Left forelimb (tissue), 1 donor: Measurements from ENCODE around the gene CDH16.
"Not testable (repeated sequence)": the region's sequence is repeated elsewhere in the genome, so short reads cannot be mapped to it uniquely, and the experiment has no call there.

Experiments
- DNase-seq: peaks from one replicate; pipeline ENCODE4 v3.0.0-alpha.2; 2018; ENCODE audit warnings: low spot score

Gene CDH16

DNA sequence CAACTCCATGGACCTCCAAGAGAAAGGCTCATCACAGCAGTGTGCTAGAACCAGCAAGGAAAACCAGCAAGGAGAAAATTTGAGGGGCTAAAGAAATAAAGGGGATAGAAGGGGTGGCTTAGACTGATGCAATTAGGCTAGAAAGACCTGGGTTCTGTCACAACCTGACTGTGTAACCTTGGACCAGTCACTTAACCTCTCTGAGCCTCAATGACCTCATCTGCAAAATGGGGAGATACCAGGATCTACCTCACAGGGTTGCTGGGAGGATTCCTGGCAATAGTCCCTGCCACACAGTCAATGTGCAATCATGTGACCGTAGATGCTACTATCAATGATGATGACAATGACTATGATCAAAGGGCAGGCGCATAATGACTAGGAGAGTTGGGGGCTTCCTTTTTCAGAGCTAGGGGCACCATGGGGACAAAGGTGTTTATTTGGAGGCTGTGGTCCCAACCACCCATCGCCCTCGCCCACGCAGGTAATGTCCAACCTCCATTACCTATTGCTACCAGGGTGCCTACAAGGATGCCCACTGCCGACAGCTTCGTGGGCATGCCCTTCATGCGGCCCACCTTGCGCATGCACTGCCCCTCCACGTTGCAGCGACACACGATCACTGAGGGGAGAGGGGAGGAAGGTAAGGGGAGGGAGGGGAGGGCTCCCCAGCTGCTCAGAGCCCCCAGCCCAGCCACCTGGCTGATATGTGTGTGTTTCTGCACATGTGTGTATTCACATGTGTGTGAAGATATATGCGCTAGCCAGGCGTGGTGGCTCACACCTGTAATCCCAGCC is 9.7 kb downstream of the CDH16 start:
- no peak for DNase-seq

GRCh38 chr16:66908116-66908515 is 10.6 kb downstream of the CDH16 start:
- DNase-seq, result no peak

DNA sequence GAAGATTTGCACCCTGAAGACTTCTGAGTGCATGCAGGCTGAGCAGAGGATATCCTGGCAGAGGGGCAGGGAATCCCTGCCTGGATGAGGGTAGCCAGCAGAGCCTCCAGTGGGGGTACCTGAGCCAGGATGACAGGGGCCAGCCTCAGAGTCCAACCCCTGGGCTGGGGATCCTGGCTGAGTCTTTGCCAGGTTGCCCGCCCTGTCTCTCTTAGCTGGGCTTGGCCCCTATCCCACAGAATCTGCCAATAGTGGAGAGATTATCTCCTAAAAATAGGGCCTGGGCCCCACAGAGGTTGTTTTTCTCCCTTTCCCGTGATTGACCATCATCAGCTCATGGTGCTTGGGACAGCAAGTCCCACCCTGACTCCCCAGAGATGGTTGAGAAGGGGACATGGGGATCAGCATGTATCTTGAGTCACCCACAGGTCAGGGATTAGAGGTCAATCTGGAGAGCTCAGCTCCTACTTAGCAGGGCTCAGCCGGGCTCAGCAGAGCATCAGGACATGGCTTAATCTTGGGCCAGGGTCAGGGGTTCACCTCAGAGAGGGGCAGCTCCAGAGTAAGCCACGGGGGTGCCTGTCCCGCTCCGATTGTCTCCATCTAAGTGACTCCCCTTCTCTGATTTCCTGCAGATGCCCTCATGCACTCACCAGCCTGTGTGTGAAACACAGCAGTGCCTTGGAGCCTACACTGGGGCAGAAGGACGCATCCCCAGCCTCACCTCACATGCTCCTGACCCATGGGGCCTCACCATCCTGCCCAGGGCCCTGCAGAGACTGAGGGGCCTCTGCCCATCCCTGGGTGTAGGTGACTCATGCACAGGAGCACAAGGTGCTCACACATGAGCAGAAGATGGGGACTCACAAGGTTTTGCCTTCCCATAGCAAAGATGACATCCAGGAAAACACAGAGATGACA is 11.5 kb downstream of the CDH16 start:
- DNase-seq, result no peak

GRCh38 chr16:66905633-66906539 is 12.8 kb downstream of the CDH16 start:
- no peak for DNase-seq

DNA sequence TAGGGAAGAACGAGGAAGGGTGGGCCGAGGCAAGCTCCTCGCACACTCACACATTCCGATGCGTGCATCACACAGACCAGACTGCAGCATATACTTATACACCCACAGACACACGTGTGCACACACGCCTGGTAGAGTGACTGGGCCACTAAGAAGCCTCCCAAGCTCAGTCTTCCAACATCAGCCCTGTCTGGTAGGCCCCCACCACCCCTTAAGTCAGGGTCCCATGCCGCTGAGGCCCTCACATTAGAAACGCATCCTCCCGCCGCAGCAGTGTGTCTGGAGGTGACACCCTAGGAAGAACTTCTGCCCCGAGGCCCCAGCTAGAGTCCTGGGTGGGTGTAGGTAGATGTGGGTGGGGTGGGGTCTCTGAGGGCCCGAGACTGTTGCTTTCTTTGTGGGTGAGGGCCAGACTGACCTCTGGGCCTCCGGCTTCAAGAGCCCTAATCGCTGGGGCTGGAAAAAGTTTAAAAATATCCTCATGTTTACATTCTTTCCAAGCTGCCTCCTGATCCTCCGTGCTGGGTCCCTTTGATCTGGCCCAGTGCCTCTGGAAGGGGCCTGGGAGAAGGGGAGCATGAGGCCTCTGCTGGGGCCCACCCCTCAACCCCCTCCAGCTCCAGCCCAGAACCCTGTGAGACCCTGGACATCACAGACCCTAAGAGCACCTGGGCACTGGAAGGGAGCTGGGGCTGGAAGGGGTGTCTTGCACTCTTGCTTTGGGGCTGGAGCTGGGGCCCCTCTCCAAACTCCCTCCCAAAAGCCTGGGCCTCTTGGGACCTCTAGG is 13.6 kb downstream of the CDH16 start:
- no peak for DNase-seq

DNA sequence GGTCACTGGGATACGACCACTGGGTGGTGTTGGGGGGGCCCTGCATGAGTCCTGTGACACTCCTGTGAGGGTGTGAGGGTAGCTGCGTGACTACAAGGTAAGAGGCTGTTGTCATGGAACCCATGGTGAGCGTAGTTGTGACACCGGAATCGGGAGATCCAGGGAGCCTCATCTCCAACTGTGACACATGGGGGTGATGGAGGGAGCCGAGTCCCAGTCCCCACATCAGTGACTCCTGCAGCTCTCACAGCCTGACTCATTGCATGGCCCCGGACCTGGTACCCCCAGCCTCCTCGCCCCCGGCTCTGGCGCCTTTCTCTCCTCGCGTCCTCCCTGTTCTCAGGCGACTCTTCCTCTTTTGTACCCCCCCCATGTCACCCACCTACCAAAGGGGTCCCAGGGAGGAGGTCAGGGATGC is 14.2 kb downstream of the CDH16 start:
- DNase-seq, result no peak

DNA sequence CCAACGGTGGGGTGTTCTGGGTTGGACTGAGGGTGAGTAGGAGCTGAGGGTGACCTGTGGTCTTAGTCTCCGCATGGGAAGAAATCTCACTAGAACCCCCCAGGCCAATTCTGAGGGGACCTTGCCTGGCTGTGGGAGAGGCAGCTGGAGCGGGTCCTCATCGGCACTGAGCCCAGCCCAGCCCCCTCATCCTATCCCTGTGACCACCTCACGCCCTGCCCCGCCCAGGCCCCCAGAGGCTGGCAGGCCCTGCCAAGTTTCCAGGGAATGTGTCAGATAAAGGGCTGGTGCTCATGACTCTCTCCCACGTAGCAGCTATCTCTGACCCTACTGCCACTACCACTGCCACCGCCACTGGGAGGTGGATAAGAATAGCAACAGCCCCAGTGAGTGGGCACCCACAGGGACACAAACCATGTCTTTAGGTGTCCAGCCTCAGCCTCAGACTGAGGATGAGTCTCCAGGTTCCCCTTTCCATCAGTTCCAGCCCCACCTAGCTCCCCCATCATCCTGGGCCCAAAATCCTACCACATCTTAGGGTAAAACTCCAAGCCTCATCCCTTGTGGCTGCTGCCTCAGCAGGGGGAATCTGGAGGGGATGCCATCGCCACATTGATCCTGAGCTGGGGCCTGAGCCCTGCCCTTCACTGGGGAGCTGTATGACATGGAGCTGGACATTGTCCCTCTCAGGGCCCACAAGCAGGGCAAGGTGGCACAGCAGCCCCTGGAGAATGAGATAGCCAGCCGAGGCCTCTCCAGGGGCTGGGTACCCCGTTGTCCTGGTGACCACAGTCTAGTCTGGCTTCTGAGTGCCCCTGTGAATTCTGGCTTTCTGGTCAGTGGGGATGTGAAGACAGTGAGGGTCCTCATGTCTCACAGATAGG is 14.9 kb downstream of the CDH16 start:
- DNase-seq, result no peak

DNA sequence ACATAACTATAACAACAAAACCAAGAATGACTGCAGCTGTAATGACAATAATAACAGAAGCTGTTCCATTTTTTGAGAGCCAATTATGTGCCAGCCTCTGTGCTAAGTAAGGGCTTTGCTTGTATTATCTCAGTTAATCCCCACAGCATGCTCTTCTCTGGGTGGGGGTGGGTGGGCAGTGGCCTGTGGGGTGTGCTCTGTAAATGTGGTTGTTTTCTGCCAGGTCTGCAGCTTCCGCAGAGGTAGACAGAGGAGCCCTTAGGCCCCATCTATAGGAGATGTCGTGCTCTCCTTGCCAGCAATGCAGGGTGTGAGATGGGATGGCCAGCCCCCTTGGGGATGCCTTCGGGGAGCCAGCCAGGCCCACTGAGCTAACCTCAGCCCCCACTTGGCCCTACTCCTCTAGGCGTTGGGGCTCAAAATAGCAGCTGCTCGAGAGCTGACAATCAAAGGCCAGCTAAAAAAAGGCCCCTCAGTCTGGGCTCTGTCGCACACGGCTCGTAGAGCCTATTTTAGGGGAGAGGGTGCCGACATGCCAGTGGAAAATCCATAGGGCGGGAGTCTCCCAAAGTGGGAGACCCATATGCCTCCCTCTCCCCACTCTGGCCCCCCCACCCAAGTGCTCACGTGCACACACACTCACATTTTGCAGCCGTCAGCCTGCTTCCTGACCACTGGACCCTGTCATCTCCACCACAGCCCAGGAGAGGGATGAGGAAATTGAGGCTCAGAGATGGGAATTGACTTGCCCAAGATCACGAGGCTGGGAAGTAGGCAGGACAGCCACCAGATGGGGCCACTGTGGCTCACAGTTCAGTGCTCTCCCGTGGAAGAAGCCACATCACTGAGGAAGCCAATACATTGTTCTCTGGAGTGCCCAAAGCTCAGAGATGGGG is 15.8 kb downstream of the CDH16 start:
- DNase-seq, result no peak

GRCh38 chr16:66901626-66902025 is 17.1 kb downstream of the CDH16 start:
- no peak for DNase-seq

DNA sequence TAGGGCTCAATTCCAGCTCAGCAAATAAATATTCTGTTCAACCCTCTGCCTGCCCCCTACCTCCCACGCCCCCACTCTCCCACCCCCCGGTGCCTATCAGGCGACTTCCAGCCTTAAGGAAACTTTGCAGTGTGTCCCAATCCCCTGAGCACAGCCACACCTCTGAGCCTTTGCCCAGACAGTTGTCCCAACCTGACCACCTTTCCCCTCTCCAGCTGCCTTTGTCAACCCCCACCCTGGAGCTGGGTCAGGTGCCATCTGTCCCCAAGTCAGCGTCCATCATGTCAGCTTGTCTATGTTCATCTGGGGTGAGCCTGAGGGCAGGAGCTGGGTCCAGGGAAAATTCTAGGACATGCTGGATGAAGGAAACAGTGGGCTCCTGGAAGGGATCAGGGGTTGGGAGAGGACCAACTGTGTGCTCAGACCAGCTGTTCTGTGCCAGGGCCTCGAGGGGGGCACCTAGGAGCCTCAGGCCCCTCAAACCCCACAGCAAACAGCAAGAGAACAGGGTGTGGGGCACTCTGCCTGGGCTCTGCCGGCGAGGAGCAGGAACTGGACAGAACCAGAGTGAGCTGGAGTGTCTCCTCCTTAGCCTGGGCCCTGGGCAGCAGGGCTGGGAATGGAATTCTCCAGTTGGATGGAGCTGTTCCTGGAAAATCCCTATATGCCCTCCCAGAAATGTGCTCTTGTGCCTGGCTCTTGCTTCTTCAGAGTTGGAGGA is 17.8 kb downstream of the CDH16 start:
- DNase-seq, result no peak

- no peak for DNase-seq
Measured at GRCh38 chr16:66899945-66900710, 18.6 kb downstream of the CDH16 start.

DNA sequence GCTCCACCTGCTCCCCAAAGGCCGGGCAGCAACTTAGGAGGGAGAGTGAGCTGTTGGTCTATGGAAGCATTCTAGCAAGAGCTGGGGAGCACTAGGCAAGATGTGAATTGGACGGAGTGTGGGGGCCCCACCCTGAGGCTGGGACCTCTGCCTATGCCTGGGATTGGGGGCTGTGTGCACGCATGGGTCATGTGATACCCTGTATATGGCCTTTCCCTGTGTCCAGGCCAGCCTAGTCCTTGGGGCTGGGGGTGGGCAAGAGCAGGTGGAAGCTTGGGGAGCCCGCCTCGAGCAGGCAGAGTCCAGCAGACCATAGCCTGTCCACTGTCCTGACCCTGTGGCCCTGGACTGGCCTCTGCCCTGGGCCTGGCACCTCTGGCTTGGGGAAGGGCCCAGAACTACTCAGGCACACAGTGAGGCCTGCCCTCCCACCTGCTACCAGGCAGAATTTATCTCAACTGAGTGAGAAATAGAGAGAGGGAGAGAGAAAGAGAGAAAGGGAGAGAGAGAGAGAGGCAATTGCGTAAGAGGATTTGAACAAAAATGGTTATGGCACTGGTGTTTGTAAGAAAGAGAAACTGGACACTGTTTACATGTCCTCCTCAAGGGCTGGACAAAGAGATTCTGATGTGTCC is 19.3 kb downstream of the CDH16 start:
- no peak for DNase-seq

DNA sequence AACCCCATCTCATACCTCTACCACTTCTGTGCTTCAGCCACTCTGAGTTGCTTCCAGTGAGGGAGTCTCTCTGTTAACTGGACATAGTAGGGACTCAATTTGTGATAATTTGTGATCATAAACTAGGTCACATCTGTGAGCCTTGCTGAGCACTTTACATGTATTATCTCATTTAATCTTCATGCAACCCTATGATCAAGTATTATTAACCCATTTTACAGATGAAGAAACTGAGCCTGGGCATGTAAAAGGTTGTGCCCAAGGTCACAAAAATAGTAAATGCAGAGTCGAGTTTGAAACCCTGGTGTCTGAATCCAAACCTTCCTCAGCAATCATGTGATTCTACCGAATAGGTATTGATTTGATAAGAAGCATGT is 19.8 kb downstream of the CDH16 start:
- DNase-seq, result no peak

DNA sequence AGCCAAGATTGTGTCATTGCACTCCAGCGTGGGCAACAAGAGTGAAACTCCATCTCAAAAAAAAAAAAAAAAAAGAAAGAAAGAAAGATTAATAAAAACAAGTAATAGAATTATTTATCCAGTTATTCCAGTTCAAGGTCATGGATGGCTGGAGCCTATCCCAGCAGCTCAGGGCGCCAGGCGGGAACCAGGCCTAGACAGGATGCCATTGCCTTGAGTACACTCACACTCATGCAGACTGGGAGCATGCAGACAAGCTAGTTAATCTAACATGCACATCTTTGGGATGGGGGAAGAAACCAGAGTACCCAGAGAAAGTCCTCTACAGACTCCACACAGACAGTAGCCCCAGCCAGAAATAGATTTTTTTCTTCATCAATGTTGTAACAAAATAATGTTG is 20.5 kb downstream of the CDH16 start:
- DNase-seq, result no peak

DNA sequence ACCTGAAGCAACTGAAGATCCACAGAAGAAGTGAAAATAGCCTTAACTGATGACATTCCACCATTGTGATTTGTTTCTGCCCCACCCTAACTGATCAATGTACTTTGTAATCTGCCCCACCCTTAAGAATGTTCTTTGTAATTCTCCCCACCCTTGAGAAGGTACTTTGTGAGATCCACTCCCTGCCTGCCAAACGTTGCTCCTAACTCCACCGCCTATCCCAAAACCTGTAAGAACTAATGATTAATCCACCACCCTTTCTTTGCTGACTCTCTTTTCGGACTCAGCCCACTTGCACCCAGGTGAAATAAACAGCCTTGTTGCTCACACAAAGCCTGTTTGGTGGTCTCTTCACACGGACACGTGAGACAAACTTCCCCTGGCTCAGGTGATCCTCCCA is 22.0 kb downstream of the CDH16 start:
- not testable (repeated sequence) for DNase-seq

- no peak for DNase-seq
Measured at GRCh38 chr16:66895999-66896398, 22.7 kb downstream of the CDH16 start.

DNA sequence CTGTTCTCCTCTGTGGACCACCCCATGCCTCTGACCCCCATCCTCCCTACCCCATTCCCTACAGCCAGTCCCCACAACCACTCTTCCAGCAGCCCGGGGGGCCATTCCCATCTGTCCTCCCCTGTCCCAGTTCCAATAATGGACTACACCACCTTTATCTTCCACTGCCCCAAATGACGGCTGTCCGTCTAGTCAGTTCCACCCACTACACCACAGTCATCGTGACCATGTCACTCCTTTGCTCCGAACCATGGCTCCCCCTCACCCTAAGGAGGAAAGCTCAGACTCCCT is 23.1 kb downstream of the CDH16 start:
- DNase-seq, result no peak
